HG03095 (cell line): ENCODE measurements around the gene MAGI2.

ENCODE experiments used
- ATAC-seq: cut with Tn5 transposase; IDR thresholded peaks from one replicate; pipeline ENCODE4 v1.9.1; 2021; ENCODE audit warnings: moderate library complexity; ENCODE audit not compliant: unreplicated experiment

Gene MAGI2

GRCh38 chr7:78172933-78173591 lies 1280.4 kb downstream of the MAGI2 start:
- no peak for ATAC-seq

- no peak for ATAC-seq
These were observed 1281.2 kb downstream of the MAGI2 start for GRCh38 chr7:78172267-78172757.

GRCh38 chr7:78171398-78171797 lies 1282.1 kb downstream of the MAGI2 start:
- ATAC-seq = no peak

- ATAC-seq = no peak
These were observed 1282.7 kb downstream of the MAGI2 start for GRCh38 chr7:78170815-78171214.

- ATAC-seq = no peak
These were observed 1283.5 kb downstream of the MAGI2 start for GRCh38 chr7:78169992-78170391.

GRCh38 chr7:78168865-78169264 lies 1284.6 kb downstream of the MAGI2 start:
- ATAC-seq = no peak

- no peak for ATAC-seq
These were observed 1285.6 kb downstream of the MAGI2 start for GRCh38 chr7:78167860-78168259.

GRCh38 chr7:78165854-78166253 lies 1287.6 kb downstream of the MAGI2 start:
- no peak for ATAC-seq

GRCh38 chr7:78165454-78165853 lies 1288.0 kb downstream of the MAGI2 start:
- ATAC-seq = no peak

GRCh38 chr7:78164459-78164858 lies 1289.0 kb downstream of the MAGI2 start:
- no peak for ATAC-seq

GRCh38 chr7:78161781-78162180 lies 1291.7 kb downstream of the MAGI2 start:
- no peak for ATAC-seq

GRCh38 chr7:78159545-78159944 lies 1293.9 kb downstream of the MAGI2 start:
- ATAC-seq = no peak

- no peak for ATAC-seq
These were observed 1300.2 kb downstream of the MAGI2 start for GRCh38 chr7:78153285-78153684.

- ATAC-seq = no peak
These were observed 1302.2 kb downstream of the MAGI2 start for GRCh38 chr7:78151229-78151628.

GRCh38 chr7:78149787-78150186 lies 1303.7 kb downstream of the MAGI2 start:
- no peak for ATAC-seq

- no peak for ATAC-seq
These were observed 1305.1 kb downstream of the MAGI2 start for GRCh38 chr7:78148166-78148894.

- no peak for ATAC-seq
These were observed 1306.9 kb downstream of the MAGI2 start for GRCh38 chr7:78146546-78146945.

- no peak for ATAC-seq
These were observed 1309.8 kb downstream of the MAGI2 start for GRCh38 chr7:78143661-78144060.

- no peak for ATAC-seq
These were observed 1311.8 kb downstream of the MAGI2 start for GRCh38 chr7:78141522-78142281.

- ATAC-seq = no peak
These were observed 1313.4 kb downstream of the MAGI2 start for GRCh38 chr7:78140109-78140508.

GRCh38 chr7:78139335-78139734 lies 1314.1 kb downstream of the MAGI2 start:
- ATAC-seq = no peak

- no peak for ATAC-seq
These were observed 1318.7 kb downstream of the MAGI2 start for GRCh38 chr7:78134774-78135173.
